IMR-90 (cell line): ENCODE measurements around the gene SMCP. TPM values are rescaled to one million over a fixed set of nuclear protein-coding genes. Genes with fewer than 3 reads are reported as not detected.

Experiments used
- ATAC-seq: fragments of 200-7000 bp; cut with Tn5 transposase; 2 replicates; pipeline ENCODE4 v1.9.1; 2020; ENCODE audit warnings: low read depth, mild to moderate bottlenecking, moderate library complexity
- BruUV-seq: library from RNA; stranded (reverse); fragments of 400-500 nt; replicated peaks from 2 replicates; lab custom pipeline; 2021; lab: Mats Ljungman, UMichigan
- CTCF ChIA-PET: fragments of 300-600 bp; formaldehyde crosslinking; extraction: SDS; loops from one replicate; lab custom pipeline; 2021; ENCODE audit warnings: antibody characterized with exemption; lab: Yijun Ruan, JAX
- POLR2A ChIA-PET: fragments of 300-600 bp; sonication (Branson Sonifier 250); formaldehyde crosslinking; loops from one replicate; lab custom pipeline; 2022; ENCODE audit warnings: antibody characterized with exemption; ENCODE audit not compliant: unreplicated experiment; lab: Charles Lee
- DNase-seq: peaks from one replicate; pipeline ENCODE4 v3.0.0; 2013
- H2AFZ ChIP-seq: replicated peaks from 2 replicates; pipeline ENCODE3; 2013; ENCODE audit warnings: low read length, mild to moderate bottlenecking; ENCODE audit not compliant: poor library complexity
- H2AK5ac ChIP-seq: 2 replicates; pipeline ENCODE4 v1.6.1; 2013; ENCODE audit warnings: low read depth, low read length, inconsistent platforms
- H2AK9ac ChIP-seq: replicated peaks from 2 replicates; pipeline ENCODE3; 2013; ENCODE audit warnings: mild to moderate bottlenecking, low read depth, low read length, moderate library complexity; ENCODE audit not compliant: poor library complexity
- H2BK120ac ChIP-seq: 2 replicates; pipeline ENCODE4 v1.6.1; 2013; ENCODE audit warnings: low read depth, low read length, inconsistent platforms
- H2BK15ac ChIP-seq: 3 replicates; pipeline ENCODE4 v1.6.1; 2013; ENCODE audit warnings: low read depth, low read length, inconsistent platforms
- H2BK20ac ChIP-seq: 2 replicates; pipeline ENCODE4 v1.6.1; 2013; ENCODE audit warnings: low read depth, mild to moderate bottlenecking, inconsistent platforms, low read length, moderate library complexity
- H2BK5ac ChIP-seq: 2 replicates; pipeline ENCODE4 v1.6.1; 2013; ENCODE audit warnings: mild to moderate bottlenecking, low read depth, low read length, inconsistent platforms; ENCODE audit not compliant: poor library complexity, severe bottlenecking
- H3K14ac ChIP-seq: replicated peaks from 2 replicates; pipeline ENCODE4 v1.6.1; 2013; ENCODE audit warnings: low read depth, low read length, inconsistent platforms
- H3K18ac ChIP-seq: 2 replicates; pipeline ENCODE4 v1.6.1; 2013; ENCODE audit warnings: low read depth, low read length, control low read depth
- H3K23ac ChIP-seq: 2 replicates; pipeline ENCODE4 v1.6.1; 2013; ENCODE audit warnings: low read depth, low read length, inconsistent platforms
- H3K27ac ChIP-seq: 2 replicates; pipeline ENCODE4 v1.5.1; 2013; ENCODE audit warnings: mild to moderate bottlenecking, control low read depth, low read length; ENCODE audit not compliant: insufficient read depth
- H3K27me3 ChIP-seq: 2 replicates; pipeline ENCODE4 v1.6.1; 2013; ENCODE audit warnings: low read length; ENCODE audit not compliant: control insufficient read depth, insufficient read depth
- H3K36me3 ChIP-seq: 2 replicates; pipeline ENCODE4 v1.6.1; 2013; ENCODE audit warnings: low read length, mixed read lengths; ENCODE audit not compliant: control insufficient read depth, insufficient read depth
- H3K4ac ChIP-seq: 2 replicates; pipeline ENCODE4 v1.6.1; 2013; ENCODE audit warnings: low read depth, low read length, inconsistent platforms
- H3K4me1 ChIP-seq: 2 replicates; pipeline ENCODE4 v1.6.1; 2013; ENCODE audit warnings: low read length, mixed read lengths; ENCODE audit not compliant: control insufficient read depth, insufficient read depth
- H3K4me2 ChIP-seq: 2 replicates; pipeline ENCODE4 v1.6.1; 2013; ENCODE audit warnings: low read depth, mild to moderate bottlenecking, control low read depth, low read length, moderate library complexity
- H3K4me3 ChIP-seq: 2 replicates; pipeline ENCODE4 v1.5.1; 2013; ENCODE audit warnings: low read depth, mild to moderate bottlenecking, control low read depth, low read length, moderate library complexity; ENCODE audit not compliant: insufficient read depth
- H3K56ac ChIP-seq: 2 replicates; pipeline ENCODE4 v1.6.1; 2013; ENCODE audit warnings: low read length, inconsistent platforms; ENCODE audit not compliant: insufficient read depth; ENCODE audit errors: extremely low read depth
- H3K79me1 ChIP-seq, 2 experiments: 2 replicates each; pipeline ENCODE4 v1.6.1; 2013; ENCODE audit warnings: low read length in 2 of 2, inconsistent platforms in 1 of 2, low read depth in 1 of 2
- H3K9ac ChIP-seq: 2 replicates; pipeline ENCODE4 v1.6.1; 2013; ENCODE audit warnings: low read depth, low read length, control low read depth
- H3K9me1 ChIP-seq: 2 replicates; pipeline ENCODE4 v1.6.1; 2013; ENCODE audit warnings: low read length, inconsistent platforms; ENCODE audit not compliant: insufficient read depth
- H3K9me3 ChIP-seq: 2 replicates; pipeline ENCODE4 v1.6.1; 2013; ENCODE audit warnings: low read length; ENCODE audit not compliant: control insufficient read depth, insufficient read depth
- H4K20me1 ChIP-seq: 2 replicates; pipeline ENCODE4 v1.6.1; 2013; ENCODE audit warnings: low read length, inconsistent platforms; ENCODE audit not compliant: insufficient read depth
- H4K5ac ChIP-seq: 2 replicates; pipeline ENCODE4 v1.6.1; 2013; ENCODE audit warnings: mild to moderate bottlenecking, low read depth, low read length, control low read depth
- H4K8ac ChIP-seq, 2 experiments: 2 replicates each; pipeline ENCODE4 v1.6.1; 2013; ENCODE audit warnings: low read depth in 2 of 2, low read length in 2 of 2, control low read depth in 1 of 2, inconsistent platforms in 1 of 2
- H4K91ac ChIP-seq: 2 replicates; pipeline ENCODE4 v1.6.1; 2013; ENCODE audit warnings: low read depth, low read length, inconsistent platforms; ENCODE audit not compliant: insufficient read depth
- BHLHE40 ChIP-seq: fragments of 150-350 bp; IDR thresholded peaks from 2 replicates; pipeline ENCODE4 v1.6.1; 2016; ENCODE audit warnings: mild to moderate bottlenecking, low read depth, low read length
- CHD1 ChIP-seq: IDR thresholded peaks from 2 replicates; pipeline ENCODE4 v1.6.1; 2012; ENCODE audit warnings: low read depth, low read length, improper control_type of control experiment
- FOS ChIP-seq: fragments of 150-350 bp; IDR thresholded peaks from 2 replicates; pipeline ENCODE4 v1.6.1; 2016; ENCODE audit warnings: low read depth, low read length
- MAFK ChIP-seq: IDR thresholded peaks from 2 replicates; pipeline ENCODE4 v1.6.1; 2012; ENCODE audit warnings: low read depth, low read length, improper control_type of control experiment
- MXI1 ChIP-seq: IDR thresholded peaks from 2 replicates; pipeline ENCODE4 v1.6.1; 2012; ENCODE audit warnings: low read depth, mild to moderate bottlenecking, low read length, moderate library complexity, borderline replicate concordance
- NFE2L2 ChIP-seq: fragments of 150-350 bp; IDR thresholded peaks from 2 replicates; pipeline ENCODE4 v1.6.1; 2016; ENCODE audit warnings: low read depth, mild to moderate bottlenecking, low read length
- POLR2A ChIP-seq: IDR thresholded peaks from 2 replicates; pipeline ENCODE4 v1.6.1; 2012; ENCODE audit warnings: mild to moderate bottlenecking, low read depth, low read length
- RAD21 ChIP-seq: IDR thresholded peaks from 2 replicates; pipeline ENCODE4 v1.6.1; 2012; ENCODE audit warnings: low read length, improper control_type of control experiment
- RCOR1 ChIP-seq: IDR thresholded peaks from 2 replicates; pipeline ENCODE4 v1.6.1; 2012; ENCODE audit warnings: mild to moderate bottlenecking, low read length, improper control_type of control experiment; ENCODE audit not compliant: insufficient replicate concordance
- RFX5 ChIP-seq: IDR thresholded peaks from 2 replicates; pipeline ENCODE4 v1.8.0; 2012; ENCODE audit warnings: low read depth, mild to moderate bottlenecking, low read length, moderate library complexity
- SMC3 ChIP-seq: fragments of 150-350 bp; IDR thresholded peaks from 2 replicates; pipeline ENCODE4 v1.6.1; 2016; ENCODE audit warnings: low read depth, mild to moderate bottlenecking, antibody characterized with exemption, low read length, moderate library complexity
- USF2 ChIP-seq: fragments of 150-350 bp; IDR thresholded peaks from 2 replicates; pipeline ENCODE4 v1.6.1; 2017; ENCODE audit warnings: mild to moderate bottlenecking, antibody characterized with exemption, low read length, low read depth
- WGBS, 2 experiments: methylation state at CpG; one replicate each; pipeline versions ENCODE4 v1.1.5 to v1.1.7; 2013; ENCODE audit warnings: missing lambda C conversion rate in 2 of 2; ENCODE audit not compliant: insufficient read length in 1 of 2; ENCODE audit errors: extremely low coverage in 2 of 2; 5-methylcytosine and 5-hydroxymethylcytosine counted together
- dilution Hi-C: fragments of 300-500 bp; cut with HindIII; formaldehyde crosslinking; loops from one replicate; pipeline ENCODE4 v1.14.3; 2018; ENCODE audit warnings: low sequenced_read_pairs; ENCODE audit not compliant: unreplicated experiment
- in situ Hi-C: fragments of 300-500 bp; cut with MboI; formaldehyde crosslinking; loops from 3 replicates; pipeline ENCODE4 v1.14.3; 2019; ENCODE audit warnings: low sequenced_read_pairs, inconsistent platforms, mixed read lengths
- intact Hi-C: fragments of 100-400 bp; cut with micrococcal nuclease; formaldehyde crosslinking; loops from 2 replicates; pipeline ENCODE4 v1.10.0; 2022
- polyA plus RNA-seq, 3 experiments: library from polyadenylated mRNA; depleted of rRNA; stranded (reverse); fragments of >200 nt; gene quantifications; 2 replicates each; pipeline ENCODE4 v1.2.3, GENCODE V29; 2012; ENCODE audit warnings: low replicate concordance in 1 of 3
- total RNA-seq: library from RNA; depleted of rRNA; stranded (reverse); fragments of >200 nt; gene quantifications from 2 replicates; pipeline ENCODE4 v1.2.3, GENCODE V29; 2012
- TF ChIP-seq, protein P1 (sequence below): conservative IDR thresholded peaks from 2 replicates; pipeline ENCODE4 v1.5.1; 2012; ENCODE audit warnings: mild to moderate bottlenecking, low read depth, low read length, improper control_type of control experiment

The SMCP gene
- total and polyA plus RNA-seq, 2 of the 4 experiments (the other 2 are of a cell fraction), result not detected

- BruUV-seq, result no TSS peak
- H3K4ac ChIP-seq, result no peak overlapping the region
- CTCF ChIA-PET, result no interaction called here
Observed at GRCh38 chr1:152860129-152860528, 18.0 kb upstream of the SMCP start.

More at GRCh38 chr1:152860129-152860528, 18.0 kb upstream of the SMCP start:
- DNase-seq, result no peak
- H3K9ac ChIP-seq, result no peak overlapping the region
- no peak overlapping the region for H3K56ac ChIP-seq
- WGBS, 2 experiments, result 17% methylated on average over 2 of the region's 3 CpGs; no CpG with 5 or more reads in 1 of the 2 experiments
- POLR2A ChIA-PET, result no interaction called here
- no peak overlapping the region for H2BK15ac ChIP-seq
- H4K20me1 ChIP-seq, result no peaks in the 10 kb centered on the region
- H4K5ac ChIP-seq, result no peak overlapping the region
- H3K18ac ChIP-seq, result no peak overlapping the region
- ATAC-seq, result no peak
- intact Hi-C loops, result no loop called here
- no peaks in the 10 kb centered on the region for H3K9me1 ChIP-seq
- H2AK9ac ChIP-seq, result no peak overlapping the region
- H3K36me3 ChIP-seq, result no peaks in the 10 kb centered on the region
- no peak overlapping the region for H2BK20ac ChIP-seq
- H3K79me1 ChIP-seq, result no peaks in the 10 kb centered on the region
- no peaks in the 10 kb centered on the region for H3K27me3 ChIP-seq
- no peak overlapping the region for H2BK5ac ChIP-seq
- no peak overlapping the region for H4K91ac ChIP-seq
- dilution Hi-C loops, result no loop called here
- in situ Hi-C loops, result no loop called here
- H3K27ac ChIP-seq, result no peak overlapping the region
- no peak overlapping the region for H2AK5ac ChIP-seq
- no peaks in the 10 kb centered on the region for H3K4me1 ChIP-seq
- H3K9me3 ChIP-seq, result no peaks in the 10 kb centered on the region
- H2AFZ ChIP-seq, result no peak overlapping the region
- no peak overlapping the region for H3K4me3 ChIP-seq
- H4K8ac ChIP-seq, result no peak overlapping the region
- H3K14ac ChIP-seq, result no peak overlapping the region
- no peak overlapping the region for H2BK120ac ChIP-seq
- TF ChIP-seq BHLHE40 (no peak), CHD1 (no peak), RFX5 (no peak), SMC3 (no peak), USF2 (no peak), MAFK (no peak), POLR2A (no peak), MXI1 (no peak), FOS (no peak), RAD21 (no peak), NFE2L2 (no peak), RCOR1 (no peak)
- TF ChIP-seq, protein P1, sequence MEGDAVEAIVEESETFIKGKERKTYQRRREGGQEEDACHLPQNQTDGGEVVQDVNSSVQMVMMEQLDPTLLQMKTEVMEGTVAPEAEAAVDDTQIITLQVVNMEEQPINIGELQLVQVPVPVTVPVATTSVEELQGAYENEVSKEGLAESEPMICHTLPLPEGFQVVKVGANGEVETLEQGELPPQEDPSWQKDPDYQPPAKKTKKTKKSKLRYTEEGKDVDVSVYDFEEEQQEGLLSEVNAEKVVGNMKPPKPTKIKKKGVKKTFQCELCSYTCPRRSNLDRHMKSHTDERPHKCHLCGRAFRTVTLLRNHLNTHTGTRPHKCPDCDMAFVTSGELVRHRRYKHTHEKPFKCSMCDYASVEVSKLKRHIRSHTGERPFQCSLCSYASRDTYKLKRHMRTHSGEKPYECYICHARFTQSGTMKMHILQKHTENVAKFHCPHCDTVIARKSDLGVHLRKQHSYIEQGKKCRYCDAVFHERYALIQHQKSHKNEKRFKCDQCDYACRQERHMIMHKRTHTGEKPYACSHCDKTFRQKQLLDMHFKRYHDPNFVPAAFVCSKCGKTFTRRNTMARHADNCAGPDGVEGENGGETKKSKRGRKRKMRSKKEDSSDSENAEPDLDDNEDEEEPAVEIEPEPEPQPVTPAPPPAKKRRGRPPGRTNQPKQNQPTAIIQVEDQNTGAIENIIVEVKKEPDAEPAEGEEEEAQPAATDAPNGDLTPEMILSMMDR, result no peak
- H3K23ac ChIP-seq, result no peak overlapping the region
- no peak overlapping the region for H3K4me2 ChIP-seq
